Measurements from ENCODE around the gene CCDC83. TPM values are rescaled to one million over a fixed set of nuclear protein-coding genes. Genes with fewer than 3 reads are reported as not detected.
"Not testable (repeated sequence)": the region's sequence is repeated elsewhere in the genome, so short reads cannot be mapped to it uniquely, and the experiment has no call there.

CCDC83 gene
- total and polyA plus RNA-seq, 11 donors = not detected

GRCh38 chr11:85854212-85854556 lies 999 bp upstream of the CCDC83 start:
- intact Hi-C loops (cut with DNase I) = loop anchor here in 8 of 10 donors (2.0 to 10.0 kb wide), 10 partner anchors 81 to 961 kb away; no protein-coding TSS in a partner anchor
- WGBS, 4 donors = 25 to 33% (median 26%) methylated on average over 7 of the region's 7 CpGs
- Histone ChIP-seq H3K36me3 (no peaks in the 10 kb centered on the region), H3K27me3 (no peaks in the 10 kb centered on the region), H3K27ac (peak overlapping the region; percentile 67 to 91 (median 82)), H3K4me3 (peak overlapping the region; percentile 27 to 68 (median 60)), H3K4me1 (peaks cover 0 to 16% (median 7%) of the 10 kb centered on the region in 12 donors), H3K9me3 (peaks cover 0 to 6% (median 0%) of the 10 kb centered on the region in 12 donors)
- no peak for DNase-seq
- TF ChIP-seq CTCF (IDR thresholded peaks at IDR 0.05) (no peak), POLR2A (IDR thresholded peaks at IDR 0.05) (no peak)
- no peak for ATAC-seq

- Histone ChIP-seq H3K27ac (peak overlapping the region; percentile 67 to 91 (median 82)), H3K36me3 (no peaks in the 10 kb centered on the region), H3K27me3 (no peaks in the 10 kb centered on the region), H3K4me1 (peaks cover 0 to 16% (median 7%) of the 10 kb centered on the region in 12 donors), H3K4me3 (peak overlapping the region; percentile 27 to 68 (median 60)), H3K9me3 (peaks cover 0 to 6% (median 0%) of the 10 kb centered on the region in 12 donors)
- DNase-seq = peak; percentile 91 to 96 (median 94)
- TF ChIP-seq CTCF (IDR thresholded peaks at IDR 0.05) = peak; percentile 90 to 99 (median 95)
- TF ChIP-seq POLR2A (IDR thresholded peaks at IDR 0.05) = no peak
- ATAC-seq = peak; percentile 98 to 99 (median 98)
- intact Hi-C loops (cut with DNase I) = loop anchor here in 9 of 10 donors (1.0 to 10.0 kb wide), 15 partner anchors 80 to 960 kb away; partner anchors contain the start of gene EED (in 1 of the 9)
- 0 to 1% (median 1%) methylated on average over 47 to 62 of the region's 62 CpGs for WGBS, 4 donors
Observed at GRCh38 chr11:85854557-85855340, 434 bp upstream of the CCDC83 start.

GRCh38 chr11:85857098-85857497 lies 1.9 kb downstream of the CCDC83 start:
- peaks cover 0 to 16% (median 7%) of the 10 kb centered on the region in 12 donors for H3K4me1 ChIP-seq
- H3K27ac ChIP-seq = no peak overlapping the region
- no peaks in the 10 kb centered on the region for H3K27me3 ChIP-seq
- H3K4me3 ChIP-seq = no peak overlapping the region
- WGBS, 4 donors = 88 to 100% (median 92%) methylated on average over 5 to 10 of the region's 10 CpGs
- intact Hi-C loops (cut with DNase I) = loop anchor here in 9 of 10 donors (5.0 to 10.0 kb wide), 11 partner anchors 78 to 958 kb away; no protein-coding TSS in a partner anchor
- TF ChIP-seq CTCF (IDR thresholded peaks at IDR 0.05) = no peak
- ATAC-seq = no peak
- DNase-seq = no peak
- no peaks in the 10 kb centered on the region for H3K36me3 ChIP-seq
- H3K9me3 ChIP-seq = no peaks in the 10 kb centered on the region

DNA sequence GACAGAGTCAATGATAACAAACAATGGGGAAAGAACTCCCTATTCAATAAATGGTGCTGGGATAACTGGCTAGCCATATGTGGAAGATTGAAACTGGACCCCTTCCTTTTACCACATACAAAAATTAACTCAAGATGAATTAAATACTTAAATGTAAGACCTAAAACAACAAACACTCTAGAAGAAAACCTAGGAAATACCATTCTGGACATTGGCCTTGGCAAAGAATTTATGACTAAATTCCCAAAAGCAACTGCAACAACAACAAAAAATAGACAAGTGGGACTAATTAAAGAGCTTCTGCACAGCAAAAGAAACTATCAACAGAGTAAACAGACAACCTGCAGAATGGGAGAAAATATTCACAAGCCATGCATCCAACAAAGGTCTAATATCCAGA lies 4.4 kb downstream of the CCDC83 start:
- H3K27ac ChIP-seq, H3K27me3 ChIP-seq, H3K9me3 ChIP-seq, H3K4me3 ChIP-seq, H3K4me1 ChIP-seq, DNase-seq, ATAC-seq, H3K36me3 ChIP-seq: not testable (repeated sequence)
- intact Hi-C loops (cut with DNase I) = loop anchor here in 9 of 10 donors (5.0 to 10.0 kb wide), 11 partner anchors 75 to 955 kb away; no protein-coding TSS in a partner anchor

Measured in heart left ventricle (tissue), 16 donors.